Measurements from ENCODE around the gene SYPL1. TPM values are rescaled to one million over a fixed set of nuclear protein-coding genes. Genes with fewer than 3 reads are reported as not detected.

SYPL1 gene
- polyA plus RNA-seq, 1 donor from 2014 or later = 17.4 TPM

DNA sequence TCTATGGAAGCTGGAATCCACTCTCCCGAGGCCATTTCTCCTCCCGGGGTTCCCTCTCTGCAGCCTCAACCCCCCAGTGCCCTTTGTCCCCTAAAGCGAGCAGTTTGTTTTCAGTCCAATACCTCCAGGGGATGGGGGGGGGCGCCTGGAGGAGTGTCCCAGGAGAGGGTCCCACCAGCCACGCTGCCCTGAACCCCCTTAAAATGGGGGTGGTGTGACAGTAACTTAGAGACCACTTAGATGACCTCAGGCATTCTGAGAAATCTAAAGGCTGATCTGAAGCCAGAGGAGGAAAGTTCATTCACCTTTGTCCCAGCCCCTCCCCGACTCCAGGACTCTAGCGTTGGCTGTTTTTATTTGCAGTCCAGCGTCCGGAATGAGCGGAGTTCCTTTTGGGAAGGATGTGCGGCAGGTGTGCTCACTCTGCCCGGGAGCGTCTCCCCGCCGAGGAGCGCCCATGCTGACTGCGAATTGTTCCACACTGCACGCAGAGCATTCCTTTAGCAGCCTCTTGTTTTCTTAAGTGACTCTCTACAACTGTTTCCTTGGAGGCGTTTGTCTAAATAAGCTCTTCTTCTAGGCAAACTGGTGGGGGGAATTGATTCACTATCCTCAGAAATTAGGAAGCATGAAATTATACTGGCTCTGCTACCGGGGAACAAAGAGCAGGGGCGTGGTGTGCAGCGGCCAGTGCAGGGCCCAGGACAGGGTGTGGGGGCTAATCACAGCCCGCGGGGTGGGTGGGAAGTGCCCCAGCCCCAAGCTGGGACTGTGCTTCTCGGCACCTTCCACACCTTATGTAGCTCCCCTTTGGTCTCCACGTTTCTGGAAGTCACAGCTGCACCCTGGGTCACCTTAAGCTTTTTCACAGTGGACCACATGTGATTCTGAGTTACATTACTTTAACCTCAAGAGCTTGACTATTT lies 46.3 kb downstream of the SYPL1 start:
- no peak overlapping the region for H2AFZ ChIP-seq (ENCODE audit: low read depth, low read length)
- no peaks in the 10 kb centered on the region for H4K20me1 ChIP-seq (ENCODE audit: insufficient read depth)
- TF ChIP-seq RAD21 (conservative IDR thresholded peaks at IDR 0.05) (no peak), TAF1 (IDR thresholded peaks at IDR 0.05; ENCODE audit: low read depth) (no peak), POLR2AphosphoS5 (IDR thresholded peaks at IDR 0.05) (no peak), EP300 (conservative IDR thresholded peaks at IDR 0.05; ENCODE audit: poor library complexity, severe bottlenecking) (no peak), EZH2 (IDR thresholded peaks at IDR 0.05; ENCODE audit: borderline replicate concordance, insufficient read depth, low read length, poor library complexity, severe bottlenecking) (no peak)
- TF ChIP-seq, protein P1, sequence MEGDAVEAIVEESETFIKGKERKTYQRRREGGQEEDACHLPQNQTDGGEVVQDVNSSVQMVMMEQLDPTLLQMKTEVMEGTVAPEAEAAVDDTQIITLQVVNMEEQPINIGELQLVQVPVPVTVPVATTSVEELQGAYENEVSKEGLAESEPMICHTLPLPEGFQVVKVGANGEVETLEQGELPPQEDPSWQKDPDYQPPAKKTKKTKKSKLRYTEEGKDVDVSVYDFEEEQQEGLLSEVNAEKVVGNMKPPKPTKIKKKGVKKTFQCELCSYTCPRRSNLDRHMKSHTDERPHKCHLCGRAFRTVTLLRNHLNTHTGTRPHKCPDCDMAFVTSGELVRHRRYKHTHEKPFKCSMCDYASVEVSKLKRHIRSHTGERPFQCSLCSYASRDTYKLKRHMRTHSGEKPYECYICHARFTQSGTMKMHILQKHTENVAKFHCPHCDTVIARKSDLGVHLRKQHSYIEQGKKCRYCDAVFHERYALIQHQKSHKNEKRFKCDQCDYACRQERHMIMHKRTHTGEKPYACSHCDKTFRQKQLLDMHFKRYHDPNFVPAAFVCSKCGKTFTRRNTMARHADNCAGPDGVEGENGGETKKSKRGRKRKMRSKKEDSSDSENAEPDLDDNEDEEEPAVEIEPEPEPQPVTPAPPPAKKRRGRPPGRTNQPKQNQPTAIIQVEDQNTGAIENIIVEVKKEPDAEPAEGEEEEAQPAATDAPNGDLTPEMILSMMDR (IDR thresholded peaks at IDR 0.05; ENCODE audit: poor library complexity, severe bottlenecking) = no peak
- H3K9ac ChIP-seq (ENCODE audit: low read length) = no peak overlapping the region
- H3K36me3 ChIP-seq (ENCODE audit: insufficient read depth, low read length) = no peaks in the 10 kb centered on the region
- H3K4me3 ChIP-seq (ENCODE audit: low read length) = no peak overlapping the region
- no peaks in the 10 kb centered on the region for H3F3A ChIP-seq (ENCODE audit: insufficient read depth, low read length, poor library complexity, severe bottlenecking)
- no peak overlapping the region for H3K27ac ChIP-seq (ENCODE audit: low read length)
- no peaks in the 10 kb centered on the region for H3K9me3 ChIP-seq (ENCODE audit: low read length)
- no peaks in the 10 kb centered on the region for H3K9me2 ChIP-seq (ENCODE audit: insufficient read depth, low read length)
- H3K27me3 ChIP-seq (ENCODE audit: insufficient read depth, low read depth, low read length) = no peaks in the 10 kb centered on the region
- no peak overlapping the region for H3K4me2 ChIP-seq (ENCODE audit: low read length)
- no peaks in the 10 kb centered on the region for H3K79me2 ChIP-seq (replicated peaks; ENCODE audit: insufficient read depth, low read length)

DNA sequence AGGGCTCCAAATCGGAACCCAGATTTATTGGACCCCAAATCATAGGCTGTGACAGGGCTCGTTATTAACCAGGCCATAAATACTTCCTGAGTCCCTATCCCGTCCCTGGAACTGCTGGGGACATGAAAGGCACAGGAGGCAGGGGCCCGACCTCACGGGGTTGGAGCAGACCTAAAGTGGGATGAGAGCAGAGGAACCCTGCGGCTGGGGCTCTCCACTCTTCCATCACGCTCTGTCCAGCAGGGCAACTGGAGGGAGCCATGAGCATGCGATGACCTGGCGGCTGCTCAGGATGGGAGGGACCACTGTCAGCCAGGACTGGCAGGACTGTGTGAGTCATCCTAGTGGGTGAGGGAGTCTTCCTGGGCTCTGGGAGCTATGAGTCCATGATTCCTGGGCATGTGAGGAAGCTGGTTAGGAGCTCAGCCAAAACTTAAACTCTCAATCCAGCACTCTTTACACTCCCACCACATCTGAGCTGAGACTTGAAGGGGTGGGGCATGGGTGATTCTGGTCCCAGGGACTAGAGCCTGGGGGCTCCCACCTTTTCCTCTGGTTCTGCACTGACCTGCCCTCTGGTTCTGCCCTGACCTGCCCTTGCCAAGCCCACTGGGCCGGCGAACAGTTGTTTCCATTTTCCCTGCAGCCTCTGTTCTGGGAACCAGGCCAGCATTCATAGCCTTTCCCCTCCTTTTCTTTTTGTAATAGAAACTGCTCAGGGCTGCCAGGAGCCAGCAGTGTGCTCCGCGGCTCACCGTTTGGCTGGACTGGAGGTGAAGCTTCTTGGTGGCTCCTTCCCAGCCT lies 47.1 kb downstream of the SYPL1 start:
- no peaks in the 10 kb centered on the region for H3K27me3 ChIP-seq (ENCODE audit: insufficient read depth, low read depth, low read length)
- no peak overlapping the region for H3K27ac ChIP-seq (ENCODE audit: low read length)
- H4K20me1 ChIP-seq (ENCODE audit: insufficient read depth) = no peaks in the 10 kb centered on the region
- H3K9me3 ChIP-seq (ENCODE audit: low read length) = no peaks in the 10 kb centered on the region
- no peak overlapping the region for H3K9ac ChIP-seq (ENCODE audit: low read length)
- no peak overlapping the region for H3K4me3 ChIP-seq (ENCODE audit: low read length)
- H3K36me3 ChIP-seq (ENCODE audit: insufficient read depth, low read length) = no peaks in the 10 kb centered on the region
- H2AFZ ChIP-seq (ENCODE audit: low read depth, low read length) = no peak overlapping the region
- H3K79me2 ChIP-seq (replicated peaks; ENCODE audit: insufficient read depth, low read length) = no peaks in the 10 kb centered on the region
- H3K9me2 ChIP-seq (ENCODE audit: insufficient read depth, low read length) = no peaks in the 10 kb centered on the region
- no peak for TF ChIP-seq RAD21 (conservative IDR thresholded peaks at IDR 0.05)
- TF ChIP-seq, protein P1 (IDR thresholded peaks at IDR 0.05; ENCODE audit: poor library complexity, severe bottlenecking) = no peak
- no peak for TF ChIP-seq SMC3 (conservative IDR thresholded peaks at IDR 0.05; ENCODE audit: poor library complexity)
- TF ChIP-seq EZH2 (IDR thresholded peaks at IDR 0.05; ENCODE audit: borderline replicate concordance, insufficient read depth, low read length, poor library complexity, severe bottlenecking) = no peak
- TF ChIP-seq, protein P2, sequence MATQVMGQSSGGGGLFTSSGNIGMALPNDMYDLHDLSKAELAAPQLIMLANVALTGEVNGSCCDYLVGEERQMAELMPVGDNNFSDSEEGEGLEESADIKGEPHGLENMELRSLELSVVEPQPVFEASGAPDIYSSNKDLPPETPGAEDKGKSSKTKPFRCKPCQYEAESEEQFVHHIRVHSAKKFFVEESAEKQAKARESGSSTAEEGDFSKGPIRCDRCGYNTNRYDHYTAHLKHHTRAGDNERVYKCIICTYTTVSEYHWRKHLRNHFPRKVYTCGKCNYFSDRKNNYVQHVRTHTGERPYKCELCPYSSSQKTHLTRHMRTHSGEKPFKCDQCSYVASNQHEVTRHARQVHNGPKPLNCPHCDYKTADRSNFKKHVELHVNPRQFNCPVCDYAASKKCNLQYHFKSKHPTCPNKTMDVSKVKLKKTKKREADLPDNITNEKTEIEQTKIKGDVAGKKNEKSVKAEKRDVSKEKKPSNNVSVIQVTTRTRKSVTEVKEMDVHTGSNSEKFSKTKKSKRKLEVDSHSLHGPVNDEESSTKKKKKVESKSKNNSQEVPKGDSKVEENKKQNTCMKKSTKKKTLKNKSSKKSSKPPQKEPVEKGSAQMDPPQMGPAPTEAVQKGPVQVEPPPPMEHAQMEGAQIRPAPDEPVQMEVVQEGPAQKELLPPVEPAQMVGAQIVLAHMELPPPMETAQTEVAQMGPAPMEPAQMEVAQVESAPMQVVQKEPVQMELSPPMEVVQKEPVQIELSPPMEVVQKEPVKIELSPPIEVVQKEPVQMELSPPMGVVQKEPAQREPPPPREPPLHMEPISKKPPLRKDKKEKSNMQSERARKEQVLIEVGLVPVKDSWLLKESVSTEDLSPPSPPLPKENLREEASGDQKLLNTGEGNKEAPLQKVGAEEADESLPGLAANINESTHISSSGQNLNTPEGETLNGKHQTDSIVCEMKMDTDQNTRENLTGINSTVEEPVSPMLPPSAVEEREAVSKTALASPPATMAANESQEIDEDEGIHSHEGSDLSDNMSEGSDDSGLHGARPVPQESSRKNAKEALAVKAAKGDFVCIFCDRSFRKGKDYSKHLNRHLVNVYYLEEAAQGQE (IDR thresholded peaks at IDR 0.05; ENCODE audit: borderline replicate concordance) = no peak
- TF ChIP-seq POLR2AphosphoS5 (IDR thresholded peaks at IDR 0.05) = no peak
- TF ChIP-seq EP300 (conservative IDR thresholded peaks at IDR 0.05; ENCODE audit: poor library complexity, severe bottlenecking) = no peak
- no peak for TF ChIP-seq TAF1 (IDR thresholded peaks at IDR 0.05; ENCODE audit: low read depth)
- TF ChIP-seq MXI1 (conservative IDR thresholded peaks at IDR 0.05; ENCODE audit: poor library complexity, severe bottlenecking) = no peak
- no peak overlapping the region for H3K4me2 ChIP-seq (ENCODE audit: low read length)
- H3F3A ChIP-seq (ENCODE audit: insufficient read depth, low read length, poor library complexity, severe bottlenecking) = no peaks in the 10 kb centered on the region
